ENCODE data around the gene MED8.
"Not testable (repeated sequence)": the region's sequence is repeated elsewhere in the genome, so short reads cannot be mapped to it uniquely, and the experiment has no call there.

MED8 gene

GRCh38 chr1:43427524-43427923 lies 37.9 kb upstream of the MED8 start:
- H3K9me3 Mint-ChIP-seq (ENCODE audit: low read depth), result no peaks in the 10 kb centered on the region
- no peak overlapping the region for H3K27ac Mint-ChIP-seq
- H3K27me3 Mint-ChIP-seq, result no peaks in the 10 kb centered on the region
- no peaks in the 10 kb centered on the region for H3K4me1 Mint-ChIP-seq (ENCODE audit: low read depth)
- H3K4me3 Mint-ChIP-seq, result no peak overlapping the region
- no peaks in the 10 kb centered on the region for H3K36me3 Mint-ChIP-seq

GRCh38 chr1:43426221-43426620 lies 36.6 kb upstream of the MED8 start:
- Mint-ChIP-seq H3K27ac (no peak overlapping the region), H3K27me3 (no peaks in the 10 kb centered on the region), H3K4me1 (ENCODE audit: low read depth) (no peaks in the 10 kb centered on the region), H3K4me3 (no peak overlapping the region), H3K36me3 (no peaks in the 10 kb centered on the region), H3K9me3 (ENCODE audit: low read depth) (no peaks in the 10 kb centered on the region)

GRCh38 chr1:43425045-43425444 lies 35.4 kb upstream of the MED8 start:
- Mint-ChIP-seq H3K9me3 (ENCODE audit: low read depth) (no peaks in the 10 kb centered on the region), H3K4me3 (no peak overlapping the region), H3K4me1 (ENCODE audit: low read depth) (no peaks in the 10 kb centered on the region), H3K27me3 (no peaks in the 10 kb centered on the region), H3K27ac (no peak overlapping the region), H3K36me3 (no peaks in the 10 kb centered on the region)

GRCh38 chr1:43423672-43424550 lies 34.3 kb upstream of the MED8 start:
- Mint-ChIP-seq H3K9me3 (ENCODE audit: low read depth) (no peaks in the 10 kb centered on the region), H3K27ac (no peak overlapping the region), H3K4me1 (ENCODE audit: low read depth) (no peaks in the 10 kb centered on the region), H3K4me3 (no peak overlapping the region), H3K27me3 (no peaks in the 10 kb centered on the region), H3K36me3 (no peaks in the 10 kb centered on the region)

GRCh38 chr1:43422995-43423671 lies 33.5 kb upstream of the MED8 start:
- no peak overlapping the region for H3K4me3 Mint-ChIP-seq
- no peaks in the 10 kb centered on the region for H3K9me3 Mint-ChIP-seq (ENCODE audit: low read depth)
- H3K27ac Mint-ChIP-seq, result no peak overlapping the region

GRCh38 chr1:43421976-43422750 lies 32.6 kb upstream of the MED8 start:
- H3K9me3 Mint-ChIP-seq (ENCODE audit: low read depth), result no peaks in the 10 kb centered on the region
- H3K4me3 Mint-ChIP-seq, result no peak overlapping the region
- H3K27me3 Mint-ChIP-seq, result no peaks in the 10 kb centered on the region
- H3K36me3 Mint-ChIP-seq, result no peaks in the 10 kb centered on the region
- H3K27ac Mint-ChIP-seq, result no peak overlapping the region
- H3K4me1 Mint-ChIP-seq (ENCODE audit: low read depth), result no peaks in the 10 kb centered on the region

More at GRCh38 chr1:43422995-43423671, 33.5 kb upstream of the MED8 start:
- no peaks in the 10 kb centered on the region for H3K4me1 Mint-ChIP-seq (ENCODE audit: low read depth)
- no peaks in the 10 kb centered on the region for H3K36me3 Mint-ChIP-seq
- H3K27me3 Mint-ChIP-seq, result no peaks in the 10 kb centered on the region

GRCh38 chr1:43421396-43421795 lies 31.8 kb upstream of the MED8 start:
- Mint-ChIP-seq H3K9me3 (ENCODE audit: low read depth) (no peaks in the 10 kb centered on the region), H3K27me3 (no peaks in the 10 kb centered on the region), H3K27ac (no peak overlapping the region), H3K4me1 (ENCODE audit: low read depth) (no peaks in the 10 kb centered on the region), H3K4me3 (no peak overlapping the region), H3K36me3 (no peaks in the 10 kb centered on the region)

- Mint-ChIP-seq H3K4me1 (ENCODE audit: low read depth) (no peaks in the 10 kb centered on the region), H3K27ac (no peak overlapping the region), H3K36me3 (no peaks in the 10 kb centered on the region), H3K27me3 (no peaks in the 10 kb centered on the region), H3K4me3 (no peak overlapping the region), H3K9me3 (ENCODE audit: low read depth) (no peaks in the 10 kb centered on the region)
Measured at GRCh38 chr1:43420874-43421273, 31.3 kb upstream of the MED8 start.

GRCh38 chr1:43419627-43420425 lies 30.2 kb upstream of the MED8 start:
- H3K27ac Mint-ChIP-seq, result no peak overlapping the region
- no peak overlapping the region for H3K4me3 Mint-ChIP-seq
- H3K9me3 Mint-ChIP-seq (ENCODE audit: low read depth), result no peaks in the 10 kb centered on the region
- no peaks in the 10 kb centered on the region for H3K36me3 Mint-ChIP-seq
- H3K27me3 Mint-ChIP-seq, result no peaks in the 10 kb centered on the region
- no peaks in the 10 kb centered on the region for H3K4me1 Mint-ChIP-seq (ENCODE audit: low read depth)

GRCh38 chr1:43418858-43419257 lies 29.3 kb upstream of the MED8 start:
- Mint-ChIP-seq H3K4me3 (no peak overlapping the region), H3K27me3 (no peaks in the 10 kb centered on the region), H3K4me1 (ENCODE audit: low read depth) (peaks cover 3% of the 10 kb centered on the region), H3K36me3 (peaks cover 3% of the 10 kb centered on the region), H3K9me3 (ENCODE audit: low read depth) (no peaks in the 10 kb centered on the region), H3K27ac (no peak overlapping the region)

GRCh38 chr1:43415901-43416300 lies 26.3 kb upstream of the MED8 start:
- Mint-ChIP-seq H3K9me3 (ENCODE audit: low read depth) (no peaks in the 10 kb centered on the region), H3K27me3 (no peaks in the 10 kb centered on the region), H3K36me3 (peaks cover 3% of the 10 kb centered on the region), H3K4me1 (ENCODE audit: low read depth) (peaks cover 3% of the 10 kb centered on the region), H3K4me3 (no peak overlapping the region), H3K27ac (no peak overlapping the region)

- Mint-ChIP-seq H3K4me3 (no peak overlapping the region), H3K27ac (no peak overlapping the region), H3K36me3 (peaks cover 3% of the 10 kb centered on the region), H3K4me1 (ENCODE audit: low read depth) (peaks cover 3% of the 10 kb centered on the region), H3K9me3 (ENCODE audit: low read depth) (no peaks in the 10 kb centered on the region), H3K27me3 (no peaks in the 10 kb centered on the region)
Measured at GRCh38 chr1:43414634-43415223, 25.1 kb upstream of the MED8 start.

GRCh38 chr1:43413426-43413825 lies 23.8 kb upstream of the MED8 start:
- not testable (repeated sequence) for H3K9me3 Mint-ChIP-seq (ENCODE audit: low read depth); H3K36me3 Mint-ChIP-seq; H3K27me3 Mint-ChIP-seq; H3K27ac Mint-ChIP-seq; H3K4me1 Mint-ChIP-seq (ENCODE audit: low read depth); H3K4me3 Mint-ChIP-seq

- peaks cover 3% of the 10 kb centered on the region for H3K4me1 Mint-ChIP-seq (ENCODE audit: low read depth)
- H3K36me3 Mint-ChIP-seq, result peaks cover 9% of the 10 kb centered on the region
- H3K4me3 Mint-ChIP-seq, result no peak overlapping the region
- no peaks in the 10 kb centered on the region for H3K9me3 Mint-ChIP-seq (ENCODE audit: low read depth)
- no peaks in the 10 kb centered on the region for H3K27me3 Mint-ChIP-seq
- H3K27ac Mint-ChIP-seq, result no peak overlapping the region
Measured at GRCh38 chr1:43410571-43410970, 21.0 kb upstream of the MED8 start.
